ENCODE data around the gene MEIS2. TPM values are rescaled to one million over a fixed set of nuclear protein-coding genes. Genes with fewer than 3 reads are reported as not detected.

MEIS2 gene
- not detected for total RNA-seq

DNA sequence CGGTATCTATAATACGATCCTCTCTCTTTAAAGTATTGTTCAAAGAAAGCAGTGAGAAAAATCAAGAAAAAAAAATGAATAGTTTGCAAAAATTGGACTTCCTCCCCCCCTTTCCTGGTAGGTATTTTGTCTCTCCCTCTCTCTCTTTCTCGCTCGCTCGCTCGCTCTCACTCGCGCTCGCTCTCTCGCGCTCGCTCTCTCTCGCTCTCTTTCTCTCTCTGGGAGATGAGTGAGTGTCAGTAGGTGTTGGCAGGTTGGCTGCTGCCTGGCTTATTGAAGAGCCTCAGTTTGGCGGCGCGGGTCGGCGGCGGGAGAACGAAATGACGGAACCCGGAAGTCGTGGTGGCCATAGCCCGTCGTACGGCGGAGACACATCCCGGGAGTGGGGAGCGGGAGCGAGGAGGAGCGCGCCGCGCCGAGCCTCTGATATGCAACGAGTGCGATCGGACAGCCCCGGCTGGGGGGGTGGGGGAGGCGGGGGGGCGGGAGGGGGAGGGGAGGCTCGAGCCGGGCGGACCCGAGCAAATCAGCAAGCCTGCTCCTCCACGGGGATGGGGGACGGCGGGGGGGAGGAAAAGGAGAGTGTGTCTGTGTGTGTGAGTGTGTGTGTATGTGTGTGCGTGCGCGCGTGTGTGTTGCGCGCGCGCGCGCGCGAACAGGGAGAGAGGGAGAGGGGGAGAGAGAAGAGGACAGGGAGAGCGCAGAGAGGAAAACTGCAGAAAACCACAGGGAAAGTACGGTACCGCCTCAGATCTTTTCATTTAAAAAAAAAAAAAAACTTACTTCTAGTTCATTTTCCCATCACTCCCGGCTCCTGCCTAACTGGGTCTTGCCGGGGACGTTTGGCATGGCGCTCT lies at the start of gene MEIS2:
Gene MEIS2, minus strand, starts transcription at position 441 of the 857 bp plus-strand sequence. CDS start 1,083 bp downstream, outside the sequence.
- ChIA-PET CTCF (no interaction called here), POLR2A (interaction anchor here (0.7 kb wide), 2 partner anchors 1170 to 1382 kb away, joined by 4 to 10 read pairs; no protein-coding TSS in a partner anchor)

DNA sequence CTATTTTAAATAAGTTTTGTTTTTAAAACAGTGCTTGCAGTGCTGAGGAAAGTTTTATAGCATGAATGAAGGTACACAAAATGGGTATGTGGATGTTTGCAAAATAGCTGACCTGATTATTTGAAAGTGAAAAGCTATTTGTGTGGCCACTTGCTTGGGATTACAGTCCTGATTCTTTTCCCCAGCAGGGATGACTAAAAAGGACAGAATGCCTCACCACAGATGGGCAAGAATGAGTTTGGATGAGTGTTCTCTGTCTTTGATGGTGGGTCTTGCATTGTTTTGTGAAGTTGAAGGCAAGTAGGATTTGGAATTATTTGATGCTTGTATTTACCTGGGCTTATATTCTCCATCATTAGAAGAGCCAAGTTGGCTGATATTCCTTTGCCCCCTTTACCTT lies 48.8 kb upstream of the MEIS2 start:
- ChIA-PET POLR2A (no interaction called here), CTCF (no interaction called here)

GRCh38 chr15:37148714-37149113 lies 48.4 kb upstream of the MEIS2 start:
- POLR2A ChIA-PET = no interaction called here
- CTCF ChIA-PET = no interaction called here

DNA sequence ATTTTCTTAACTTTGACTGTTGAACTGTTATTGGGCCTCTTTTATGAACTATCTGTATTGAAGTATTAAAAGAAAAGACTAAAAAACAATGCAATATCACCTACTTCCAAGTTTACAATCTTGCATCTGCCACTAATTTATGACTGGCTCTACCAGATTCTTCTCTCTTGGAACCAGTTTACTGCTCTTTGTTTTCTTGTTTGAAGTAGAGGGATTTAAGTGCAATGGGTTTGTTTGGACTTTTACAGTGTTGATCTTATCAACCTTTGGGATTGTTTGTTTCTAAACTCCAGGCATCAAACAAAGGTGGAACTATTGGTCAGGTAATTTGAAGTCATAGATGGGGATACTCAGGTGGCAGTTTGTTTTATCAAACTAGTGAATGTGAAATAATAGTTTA lies 43.0 kb upstream of the MEIS2 start:
- POLR2A ChIA-PET = no interaction called here
- CTCF ChIA-PET = no interaction called here

GRCh38 chr15:37142371-37142770 lies 42.0 kb upstream of the MEIS2 start:
- ChIA-PET POLR2A (no interaction called here), CTCF (no interaction called here)

DNA sequence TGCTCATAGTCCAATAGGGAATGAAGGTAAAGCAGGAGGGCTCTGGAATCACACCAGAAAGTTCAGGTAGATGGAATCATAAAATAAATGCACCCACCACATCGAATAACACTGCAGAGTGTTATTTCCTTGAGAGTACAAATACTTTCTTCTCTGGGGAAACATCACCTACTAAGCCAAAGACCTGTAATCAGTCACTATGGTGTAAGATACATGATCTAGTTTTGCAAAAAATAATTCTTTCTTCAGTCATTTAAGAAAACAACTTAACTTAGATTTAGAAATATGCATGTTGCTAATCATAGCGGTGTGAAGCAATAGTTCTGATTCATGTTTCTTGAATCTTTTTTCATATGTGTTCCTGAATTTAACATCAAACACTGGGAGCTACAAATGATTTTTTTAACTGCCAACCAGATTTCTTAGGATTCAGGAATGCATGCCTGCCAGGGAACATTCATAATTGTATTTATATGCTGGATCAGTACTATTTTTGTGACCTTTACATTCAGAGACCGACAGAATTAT lies 40.2 kb upstream of the MEIS2 start:
- CTCF ChIA-PET = no interaction called here
- POLR2A ChIA-PET = no interaction called here

- ChIA-PET POLR2A (no interaction called here), CTCF (no interaction called here)
These were observed 38.4 kb upstream of the MEIS2 start for GRCh38 chr15:37138591-37139215.

GRCh38 chr15:37137221-37137620 lies 36.9 kb upstream of the MEIS2 start:
- ChIA-PET CTCF (no interaction called here), POLR2A (no interaction called here)

GRCh38 chr15:37136666-37137065 lies 36.3 kb upstream of the MEIS2 start:
- ChIA-PET CTCF (no interaction called here), POLR2A (no interaction called here)

- CTCF ChIA-PET = no interaction called here
These were observed 34.9 kb upstream of the MEIS2 start for GRCh38 chr15:37135225-37135624.

GRCh38 chr15:37134699-37135131 lies 34.4 kb upstream of the MEIS2 start:
- ChIA-PET CTCF (no interaction called here), POLR2A (no interaction called here)

More at GRCh38 chr15:37135225-37135624, 34.9 kb upstream of the MEIS2 start:
- POLR2A ChIA-PET = no interaction called here

DNA sequence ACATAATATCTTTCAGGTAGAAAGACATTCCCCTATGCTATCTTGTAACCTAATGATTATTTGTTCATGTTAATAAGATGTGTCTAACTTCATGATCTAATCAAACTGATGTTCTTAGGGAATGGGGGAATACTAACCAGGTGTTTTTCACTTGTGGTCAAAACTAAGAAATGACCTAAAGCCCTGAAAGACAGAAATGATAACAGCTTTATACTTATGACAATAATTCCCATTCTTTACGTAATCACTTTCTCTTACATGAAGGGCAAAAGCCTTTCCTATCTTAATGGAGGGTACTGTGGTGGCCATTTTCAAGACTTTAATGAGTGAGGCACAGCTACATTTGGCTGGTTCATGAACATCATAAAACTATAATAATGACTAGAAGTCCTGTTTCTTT lies 33.9 kb upstream of the MEIS2 start:
- CTCF ChIA-PET = no interaction called here

DNA sequence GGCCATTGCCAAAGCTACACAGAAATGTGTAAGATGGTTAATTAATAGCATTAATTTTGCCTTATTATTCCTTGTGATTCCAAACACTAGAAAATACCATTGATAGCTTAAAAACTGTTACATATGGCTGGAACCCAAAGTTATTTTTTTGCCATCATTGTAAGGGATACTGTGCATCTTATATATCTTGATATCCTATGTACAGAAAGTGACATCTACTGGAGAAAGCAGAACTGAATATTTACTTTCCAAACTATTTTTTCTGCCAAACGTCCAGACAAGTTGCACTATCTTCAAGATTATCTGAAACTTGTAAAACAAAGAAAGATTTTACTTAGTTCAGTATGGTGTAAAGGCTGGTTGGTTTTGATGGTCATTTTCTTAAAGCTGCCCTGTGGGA lies 33.3 kb upstream of the MEIS2 start:
- ChIA-PET CTCF (no interaction called here), POLR2A (no interaction called here)

More for the DNA sequence above, 33.9 kb upstream of the MEIS2 start:
- POLR2A ChIA-PET = no interaction called here

GRCh38 chr15:37132826-37133417 lies 32.6 kb upstream of the MEIS2 start:
- POLR2A ChIA-PET = no interaction called here

DNA sequence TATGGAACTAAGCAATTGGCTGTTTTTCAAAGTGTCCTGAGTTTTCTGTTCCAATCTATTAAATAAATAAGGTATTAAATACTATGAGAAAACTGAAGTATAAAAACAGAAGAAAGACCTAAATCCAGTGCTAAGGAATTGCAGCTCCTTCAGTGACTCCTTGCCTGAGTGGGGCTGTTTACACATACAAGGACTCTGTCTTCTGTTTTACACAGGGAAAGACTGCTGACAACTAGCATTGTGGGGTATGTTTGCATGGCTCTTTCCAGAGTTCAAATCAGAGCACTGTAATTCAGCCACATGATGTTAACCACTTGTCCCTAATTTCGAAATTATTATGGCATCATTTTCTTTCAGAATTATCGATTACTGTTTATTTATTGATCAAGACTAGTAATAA lies 31.3 kb upstream of the MEIS2 start:
- ChIA-PET POLR2A (no interaction called here), CTCF (no interaction called here)

More at GRCh38 chr15:37132826-37133417, 32.6 kb upstream of the MEIS2 start:
- CTCF ChIA-PET = no interaction called here

DNA sequence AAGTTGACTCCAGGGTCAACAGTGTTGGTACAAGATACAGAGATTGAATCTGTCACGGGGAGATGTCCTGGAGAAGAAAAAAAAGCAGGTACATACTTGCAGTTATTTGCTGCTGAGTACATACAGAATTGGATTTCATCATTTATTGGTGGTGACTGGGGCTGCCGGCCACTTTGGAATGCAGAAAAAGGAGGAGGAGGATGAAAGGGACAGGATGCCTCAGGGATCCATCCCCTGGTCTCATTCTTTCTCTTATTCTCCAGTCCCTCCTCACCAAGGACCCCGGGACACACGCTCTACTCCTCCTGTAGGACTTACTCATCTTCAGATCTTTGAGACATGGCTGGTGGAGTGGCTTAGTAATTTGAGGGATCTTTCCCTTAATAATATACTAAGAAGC lies 30.0 kb upstream of the MEIS2 start:
- POLR2A ChIA-PET = no interaction called here
- CTCF ChIA-PET = no interaction called here

GRCh38 chr15:37125143-37125542 lies 24.8 kb upstream of the MEIS2 start:
- ChIA-PET POLR2A (no interaction called here), CTCF (no interaction called here)

DNA sequence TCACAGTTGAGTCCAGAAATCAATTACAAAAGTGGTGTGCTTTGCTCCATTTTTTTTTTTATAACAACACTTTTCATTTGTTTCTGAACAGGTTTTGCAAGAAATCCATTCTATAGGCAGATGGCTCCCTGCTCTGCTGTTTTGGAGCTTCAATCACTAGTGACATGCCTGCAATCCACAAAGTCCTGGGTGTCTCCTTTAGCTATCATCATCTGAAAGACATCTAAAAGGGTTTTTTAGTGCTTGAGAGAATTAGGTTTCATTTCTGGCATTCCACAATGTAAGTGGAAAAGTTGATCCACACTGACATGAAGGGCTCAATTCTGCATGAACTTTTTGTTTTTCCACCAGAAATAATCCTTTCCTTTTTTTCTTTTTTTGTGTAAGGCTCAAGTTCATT lies 24.0 kb upstream of the MEIS2 start:
- POLR2A ChIA-PET = no interaction called here
- CTCF ChIA-PET = no interaction called here

GRCh38 chr15:37122703-37123102 lies 22.4 kb upstream of the MEIS2 start:
- CTCF ChIA-PET = no interaction called here
- POLR2A ChIA-PET = no interaction called here

GRCh38 chr15:37121492-37121891 lies 21.1 kb upstream of the MEIS2 start:
- CTCF ChIA-PET = interaction anchor here (0.5 kb wide), 1 partner anchor 196 kb away, joined by 3 read pairs; no protein-coding TSS in a partner anchor
- POLR2A ChIA-PET = no interaction called here

- CTCF ChIA-PET = no interaction called here
- POLR2A ChIA-PET = no interaction called here
These were observed 16.7 kb upstream of the MEIS2 start for GRCh38 chr15:37117030-37117429.

All from activated CD8-positive, alpha-beta memory T cell treated with anti-CD3 and anti-CD28 coated beads for 36 hours (primary cell).